ENCODE measurements around the gene ERCC4. TPM values are rescaled to one million over a fixed set of nuclear protein-coding genes. Genes with fewer than 3 reads are reported as not detected.
A peak's percentile ranks its signal among the peaks of the same experiment; 100 is the strongest.

The ERCC4 gene
- total RNA-seq, 2 donors from 2014 or later: 12.0 to 13.1 TPM

DNA sequence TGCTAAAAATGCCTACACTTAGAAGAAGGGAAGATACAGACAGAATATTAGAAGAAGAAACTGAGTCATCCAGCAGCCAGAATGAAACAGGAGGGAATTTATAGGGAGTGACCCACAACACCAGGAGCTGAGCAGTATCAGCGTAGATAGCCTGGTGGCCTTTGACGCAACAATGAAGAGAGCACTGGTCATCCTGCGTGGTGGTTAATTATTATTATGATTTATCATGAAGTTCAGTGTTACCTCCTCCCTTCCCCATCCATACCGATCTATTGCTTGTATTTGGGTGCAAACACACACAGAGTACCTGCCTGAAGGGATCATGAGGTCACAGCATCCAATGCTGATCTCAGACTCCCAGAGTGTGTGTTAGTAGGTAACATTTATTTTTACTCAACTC, 38.5 kb downstream of the ERCC4 start:
- ATAC-seq (no peak), DNase-seq (ENCODE audit: low spot score in 2 of 2) (no peak)
- Mint-ChIP-seq H3K9me3 (peaks cover 4 to 8% of the 10 kb centered on the region in 2 donors), H3K36me3 (no peaks in the 10 kb centered on the region), H3K27ac (no peak overlapping the region)

DNA sequence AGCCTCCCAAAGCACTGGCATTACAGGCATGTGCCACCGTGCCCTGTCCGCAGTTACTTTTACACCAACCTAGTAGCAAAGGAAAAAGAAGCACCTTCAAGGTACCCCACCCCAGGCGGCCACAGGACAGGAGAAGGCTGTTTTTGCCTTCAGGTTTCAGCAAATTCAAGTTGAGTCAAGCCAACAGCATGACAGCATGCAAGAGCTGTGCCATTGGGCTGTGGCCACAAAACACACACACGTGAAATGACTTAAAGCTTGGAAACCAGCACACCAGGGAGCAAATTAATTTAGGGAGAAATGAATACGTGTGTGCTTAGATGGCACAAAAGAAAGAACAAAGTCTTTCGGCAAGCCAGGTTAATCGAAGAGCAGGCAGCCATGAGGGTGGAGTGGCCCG, 39.7 kb downstream of the ERCC4 start:
- DNase-seq (ENCODE audit: low spot score in 2 of 2) (no peak), ATAC-seq (no peak)
- Mint-ChIP-seq H3K36me3 (no peaks in the 10 kb centered on the region), H3K9me3 (peaks cover 4 to 8% of the 10 kb centered on the region in 2 donors), H3K27ac (no peak overlapping the region)

DNA sequence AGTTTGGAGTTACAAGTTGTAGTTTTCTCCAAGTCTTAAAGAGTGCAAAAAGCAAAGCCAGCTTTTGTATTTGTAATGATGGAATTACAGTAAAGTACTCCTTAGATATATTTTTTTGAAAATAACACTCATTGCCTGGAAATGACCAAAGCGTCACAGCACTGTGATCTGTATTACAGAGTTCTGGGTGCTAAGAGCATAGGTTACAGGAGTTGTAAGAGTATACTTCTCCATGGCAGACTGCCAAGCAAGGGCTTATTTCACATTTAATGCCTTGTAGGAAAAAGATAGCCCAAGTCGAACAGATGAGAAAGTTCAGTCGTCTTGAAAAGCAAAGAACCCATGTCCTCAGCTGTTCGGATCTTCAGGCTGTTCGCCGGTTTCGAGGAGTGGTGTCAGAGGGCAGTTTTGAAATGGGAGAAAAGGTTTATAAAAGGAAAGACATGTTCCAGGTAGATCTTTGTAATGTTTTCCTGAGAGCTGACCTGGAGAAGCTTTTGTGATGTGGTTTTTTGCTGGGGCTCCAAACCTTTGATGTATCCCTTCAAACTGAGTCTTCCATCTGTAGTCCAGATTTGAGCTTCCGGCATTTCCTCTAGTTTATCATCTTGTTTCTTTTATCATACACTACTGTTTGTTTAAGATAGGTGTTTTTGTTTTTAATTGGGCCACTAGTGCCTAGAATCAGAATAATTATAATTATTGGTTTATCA, 41.3 kb downstream of the ERCC4 start:
- H3K9me3 Mint-ChIP-seq: peaks cover 0 to 4% of the 10 kb centered on the region in 2 donors

DNA sequence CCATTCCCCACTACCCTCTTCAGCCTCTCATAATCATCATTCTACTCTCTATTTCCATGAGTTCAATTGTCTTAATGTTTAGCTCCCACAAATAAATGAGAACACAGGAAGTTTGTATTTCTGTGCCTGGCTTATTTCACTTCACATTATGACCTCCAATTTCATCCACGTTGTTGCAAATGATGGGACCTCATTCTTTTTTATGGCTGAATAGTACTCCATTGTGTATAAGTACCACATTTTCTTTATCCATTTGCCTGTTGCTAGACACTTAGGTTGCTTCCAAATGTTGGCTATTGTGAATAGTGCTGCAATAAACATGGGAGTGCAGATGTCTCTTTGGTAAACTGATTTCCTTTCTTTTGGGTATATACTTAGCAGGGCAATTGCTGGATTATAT, 42.3 kb downstream of the ERCC4 start:
- H3K36me3 Mint-ChIP-seq: no peaks in the 10 kb centered on the region
- no peak overlapping the region for H3K27ac Mint-ChIP-seq
- no peak for DNase-seq (ENCODE audit: low spot score in 2 of 2)
- no peak for ATAC-seq
- H3K9me3 Mint-ChIP-seq: peaks cover 0 to 4% of the 10 kb centered on the region in 2 donors

More for the DNA sequence above, 41.3 kb downstream of the ERCC4 start:
- no peaks in the 10 kb centered on the region for H3K36me3 Mint-ChIP-seq
- H3K27ac Mint-ChIP-seq: no peak overlapping the region
- DNase-seq (ENCODE audit: low spot score in 2 of 2): no peak
- ATAC-seq: no peak

- peaks cover 9% of the 10 kb centered on the region in 2 donors for H3K9me3 Mint-ChIP-seq
- H3K36me3 Mint-ChIP-seq: peaks cover 0 to 11% of the 10 kb centered on the region in 2 donors
- ATAC-seq (no peak), DNase-seq (ENCODE audit: low spot score in 2 of 2) (no peak)
- H3K27ac Mint-ChIP-seq: no peak overlapping the region
Observed at GRCh38 chr16:13968835-13969234, 48.9 kb downstream of the ERCC4 start.

DNA sequence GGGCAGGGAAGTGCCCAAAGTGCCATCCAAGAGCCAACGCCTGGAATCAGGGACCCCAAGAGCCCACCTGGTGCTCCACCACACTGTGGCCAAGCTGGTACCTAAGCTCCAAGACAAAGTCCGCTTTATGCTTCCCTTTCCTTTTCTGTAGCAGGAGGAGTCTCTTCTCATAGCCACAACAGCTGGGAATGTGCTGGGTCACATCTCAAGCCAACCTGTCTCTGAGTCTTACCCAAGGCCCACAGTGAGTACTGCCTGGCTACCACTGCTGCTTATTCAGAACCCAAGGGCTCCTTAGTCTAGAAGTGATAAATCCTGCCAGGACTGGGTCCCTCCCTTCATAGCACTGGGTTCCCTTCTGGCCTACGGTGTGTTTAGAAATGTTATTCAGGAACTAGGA, 49.8 kb downstream of the ERCC4 start:
- H3K36me3 Mint-ChIP-seq: peaks cover 0 to 11% of the 10 kb centered on the region in 2 donors
- no peak for ATAC-seq

GRCh38 chr16:13970708-13971422, 50.9 kb downstream of the ERCC4 start:
- ATAC-seq: peak; percentile 26 to 92
- no peak overlapping the region for H3K27ac Mint-ChIP-seq
- DNase-seq (ENCODE audit: low spot score in 2 of 2): no peak

More for the DNA sequence above, 49.8 kb downstream of the ERCC4 start:
- DNase-seq (ENCODE audit: low spot score in 2 of 2): no peak
- Mint-ChIP-seq H3K9me3 (peaks cover 9% of the 10 kb centered on the region in 2 donors), H3K27ac (no peak overlapping the region)

GRCh38 chr16:13973321-13974023, 53.5 kb downstream of the ERCC4 start:
- DNase-seq (ENCODE audit: low spot score in 2 of 2) (no peak), ATAC-seq (no peak)
- H3K27ac Mint-ChIP-seq: no peak overlapping the region
- H3K9me3 Mint-ChIP-seq: peaks cover 4 to 6% of the 10 kb centered on the region in 2 donors
- peaks cover 0 to 8% of the 10 kb centered on the region in 2 donors for H3K36me3 Mint-ChIP-seq

More at GRCh38 chr16:13970708-13971422, 50.9 kb downstream of the ERCC4 start:
- Mint-ChIP-seq H3K36me3 (peaks cover 0 to 11% of the 10 kb centered on the region in 2 donors), H3K9me3 (peaks cover 9% of the 10 kb centered on the region in 2 donors)

DNA sequence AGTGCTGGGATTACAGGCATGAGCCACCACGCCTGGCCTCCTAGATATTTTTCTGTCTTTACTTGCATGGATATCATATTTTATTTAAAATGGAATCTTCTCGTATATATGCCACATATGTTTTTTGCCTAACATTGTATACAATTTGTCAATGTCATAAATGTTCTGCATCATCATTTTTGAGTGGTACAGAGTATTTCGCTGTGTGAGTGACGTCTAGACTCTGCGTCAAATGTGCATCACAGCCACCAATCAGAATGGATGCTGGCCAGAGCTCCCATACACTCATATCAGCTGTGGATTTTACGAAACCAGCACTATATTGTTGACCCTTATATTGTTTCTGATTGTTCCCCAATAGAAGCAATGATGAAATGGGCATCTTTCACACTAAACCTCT, 57.2 kb downstream of the ERCC4 start:
- ATAC-seq (no peak), DNase-seq (ENCODE audit: low spot score in 2 of 2) (no peak)
- Mint-ChIP-seq H3K36me3 (no peaks in the 10 kb centered on the region), H3K9me3 (peaks cover 3 to 9% of the 10 kb centered on the region in 2 donors), H3K27ac (no peak overlapping the region)

DNA sequence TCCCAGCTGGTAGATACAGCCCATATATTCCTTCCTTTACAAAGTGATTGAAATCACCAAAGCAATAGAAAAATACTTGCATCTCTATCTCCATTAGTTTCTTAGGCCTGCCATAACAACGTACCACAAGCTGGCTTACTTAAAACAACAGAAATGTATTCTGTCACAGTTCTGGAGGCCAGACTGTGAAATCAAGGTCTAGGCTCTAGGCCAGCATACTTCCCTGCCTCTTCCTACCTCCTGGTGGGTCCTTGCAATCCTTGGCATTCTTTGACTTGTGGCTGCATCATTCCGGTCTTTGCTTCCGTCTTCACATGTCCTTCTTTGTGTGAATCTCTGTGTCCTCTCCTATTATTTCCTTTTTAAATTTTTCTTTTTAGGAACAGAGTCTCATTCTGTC, 62.5 kb downstream of the ERCC4 start:
- ATAC-seq: no peak
- DNase-seq (ENCODE audit: low spot score in 2 of 2): no peak
- peaks cover 0 to 5% of the 10 kb centered on the region in 2 donors for H3K9me3 Mint-ChIP-seq
- H3K36me3 Mint-ChIP-seq: no peaks in the 10 kb centered on the region
- no peak overlapping the region for H3K27ac Mint-ChIP-seq

DNA sequence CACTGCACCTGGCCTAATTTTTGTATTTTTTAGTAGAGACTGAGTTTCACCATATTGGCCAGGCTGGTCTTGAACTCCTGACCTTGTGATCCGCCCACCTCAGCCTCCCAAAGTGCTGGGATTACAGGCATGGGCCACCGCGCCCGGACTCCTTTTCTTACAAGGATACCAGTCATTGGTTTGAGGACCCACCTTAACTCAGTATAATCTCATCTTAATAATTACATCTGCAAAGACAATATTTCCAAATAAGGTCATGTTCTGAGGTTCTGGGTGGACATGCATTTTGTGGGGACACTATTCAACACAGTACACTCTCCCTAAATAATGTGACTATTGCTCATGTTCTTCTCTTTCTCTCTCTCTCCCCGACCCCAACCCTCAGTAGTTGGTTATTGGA, 63.7 kb downstream of the ERCC4 start:
- H3K27ac Mint-ChIP-seq: no peak overlapping the region
- peaks cover 0 to 5% of the 10 kb centered on the region in 2 donors for H3K9me3 Mint-ChIP-seq
- DNase-seq (ENCODE audit: low spot score in 2 of 2) (no peak), ATAC-seq (no peak)
- H3K36me3 Mint-ChIP-seq: no peaks in the 10 kb centered on the region

DNA sequence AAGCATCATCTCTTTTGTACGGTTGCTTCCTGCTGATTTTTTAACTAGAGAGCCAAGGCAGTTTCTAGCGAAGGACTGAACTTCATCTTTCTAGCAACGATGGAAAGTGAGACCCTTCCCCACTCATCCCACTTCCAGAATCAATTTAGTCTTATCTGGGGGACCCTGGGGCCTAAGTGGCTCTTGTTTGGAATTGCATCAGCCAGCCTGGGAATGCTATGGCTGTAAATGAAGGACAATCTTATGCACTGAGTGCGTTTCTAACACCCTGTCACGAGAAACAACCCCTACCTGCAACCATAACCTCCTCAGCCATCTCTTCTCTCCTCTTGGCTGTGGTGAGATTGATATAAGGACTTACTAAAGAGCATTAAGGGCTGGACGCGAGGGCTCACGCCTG, 64.8 kb downstream of the ERCC4 start:
- H3K27ac Mint-ChIP-seq: no peak overlapping the region
- peaks cover 0 to 5% of the 10 kb centered on the region in 2 donors for H3K9me3 Mint-ChIP-seq
- ATAC-seq: no peak
- no peak for DNase-seq (ENCODE audit: low spot score in 2 of 2)
- no peaks in the 10 kb centered on the region for H3K36me3 Mint-ChIP-seq

DNA sequence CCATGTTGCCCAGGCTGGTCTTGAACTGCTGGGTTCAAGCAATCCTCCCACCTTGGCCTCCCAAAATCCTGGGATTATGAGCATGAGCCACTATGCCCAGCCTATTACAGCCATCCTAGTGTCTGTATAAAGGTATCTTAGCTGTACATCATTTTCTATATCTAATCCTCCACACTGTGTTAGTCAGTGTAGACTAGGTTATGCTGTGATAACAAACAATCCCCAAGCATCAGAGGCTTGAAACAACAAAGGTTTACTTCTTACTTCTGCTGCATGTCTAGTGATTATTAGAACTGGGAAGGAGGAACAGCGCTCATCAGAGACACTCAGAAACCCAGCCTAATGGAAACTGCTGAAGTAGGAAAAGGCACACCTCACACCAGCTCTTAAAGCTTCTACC, 68.1 kb downstream of the ERCC4 start:
- H3K27ac Mint-ChIP-seq: no peak overlapping the region
- no peak for ATAC-seq
- no peaks in the 10 kb centered on the region for H3K36me3 Mint-ChIP-seq
- no peak for DNase-seq (ENCODE audit: low spot score in 2 of 2)
- no peaks in the 10 kb centered on the region for H3K9me3 Mint-ChIP-seq

DNA sequence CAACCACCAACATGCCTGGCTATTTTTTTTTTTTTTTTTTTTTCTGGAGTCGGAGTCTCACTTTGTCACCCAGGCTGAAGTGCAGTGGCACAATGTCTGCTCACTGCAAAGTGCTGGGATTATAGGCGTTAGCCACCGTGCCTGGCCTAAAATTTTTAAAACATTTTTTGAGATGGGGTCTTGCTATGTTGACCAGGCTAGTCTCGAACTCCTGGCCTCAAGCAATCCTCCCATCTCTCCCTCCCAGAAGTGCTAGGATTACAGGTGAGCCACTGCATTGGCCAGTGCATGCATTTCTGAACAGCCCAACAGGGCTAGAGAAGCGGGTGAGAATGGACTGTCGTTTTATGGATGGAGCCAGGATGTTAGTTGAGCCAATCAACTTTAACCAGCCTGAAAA, 72.4 kb downstream of the ERCC4 start:
- no peaks in the 10 kb centered on the region for H3K9me3 Mint-ChIP-seq
- H3K27ac Mint-ChIP-seq: no peak overlapping the region
- no peak for ATAC-seq
- no peak for DNase-seq (ENCODE audit: low spot score in 2 of 2)
- H3K36me3 Mint-ChIP-seq: no peaks in the 10 kb centered on the region

DNA sequence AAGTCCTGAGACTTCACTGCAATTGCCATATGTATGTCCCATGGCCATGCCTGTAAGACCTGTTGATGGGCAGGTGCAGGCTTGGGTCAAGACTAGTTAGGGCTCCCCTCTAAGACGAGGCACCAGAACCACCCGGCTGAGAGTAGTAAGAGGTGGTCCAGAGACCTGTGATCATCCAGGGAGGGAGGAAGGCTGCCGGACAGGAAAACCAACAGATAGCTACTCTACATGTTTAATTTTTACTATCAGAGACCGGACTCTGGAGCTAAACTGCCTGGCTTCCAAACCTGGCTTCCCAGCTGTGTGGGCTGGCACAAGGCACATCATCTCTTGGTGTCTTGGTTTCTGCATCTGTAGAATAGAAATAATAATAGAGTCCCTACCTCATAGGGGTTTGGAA, 73.0 kb downstream of the ERCC4 start:
- DNase-seq (ENCODE audit: low spot score in 2 of 2) (no peak), ATAC-seq (no peak)
- Mint-ChIP-seq H3K9me3 (no peaks in the 10 kb centered on the region), H3K36me3 (no peaks in the 10 kb centered on the region), H3K27ac (no peak overlapping the region)

DNA sequence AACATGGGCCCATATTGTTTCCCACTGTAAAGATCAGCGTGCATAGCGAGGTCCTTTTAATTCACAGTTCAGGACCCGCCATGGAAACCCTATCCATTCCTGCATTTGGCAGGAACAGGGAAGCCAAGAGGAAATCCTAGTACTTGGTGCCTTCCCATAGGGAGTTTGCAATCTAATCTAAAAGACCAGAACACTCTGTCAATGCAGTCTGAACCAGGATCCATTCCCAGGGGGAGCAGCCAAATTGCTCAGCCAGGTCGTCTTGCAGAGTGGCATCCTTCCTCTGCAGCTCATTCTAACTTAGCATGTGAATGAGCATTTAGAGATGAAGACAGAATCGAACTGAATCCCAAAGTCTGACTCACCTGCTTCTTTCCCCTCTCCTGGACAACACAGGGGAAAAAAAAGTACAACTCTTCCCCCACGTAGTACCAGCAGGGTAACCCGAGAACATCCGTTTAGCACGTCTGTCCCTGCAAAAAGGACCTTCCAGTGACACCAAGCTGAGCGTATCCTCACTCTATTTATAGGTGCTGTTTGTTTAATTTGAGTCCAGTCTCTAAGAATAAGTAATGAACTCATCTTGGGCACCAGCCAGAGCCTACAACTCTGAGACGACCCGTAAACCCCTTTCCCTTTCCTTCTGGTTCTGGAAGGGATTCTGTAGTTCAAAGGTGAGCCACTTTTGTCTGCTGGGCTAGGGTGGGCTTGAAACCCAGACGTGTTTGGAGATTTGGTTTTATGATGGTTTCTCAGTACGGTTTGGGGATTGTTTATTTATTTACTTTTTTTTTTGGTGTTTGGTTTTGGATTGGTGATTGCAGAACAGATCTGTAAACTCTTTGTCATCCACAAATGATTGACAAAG, 74.5 kb downstream of the ERCC4 start:
- no peaks in the 10 kb centered on the region for H3K36me3 Mint-ChIP-seq
- H3K9me3 Mint-ChIP-seq: no peaks in the 10 kb centered on the region
- no peak overlapping the region for H3K27ac Mint-ChIP-seq
- ATAC-seq (no peak), DNase-seq (ENCODE audit: low spot score in 2 of 2) (no peak)

Data from activated naive CD4-positive, alpha-beta T cell treated with anti-CD3 and anti-CD28 coated beads, Interleukin-2, amount 50 U/mL, for 72 hours (primary cell).